HG03095 (cell line): ENCODE results near the gene MIOS.
"Not testable (repeated sequence)": the region's sequence is repeated elsewhere in the genome, so short reads cannot be mapped to it uniquely, and the experiment has no call there.

Experiments used
- ATAC-seq: cut with Tn5 transposase; IDR thresholded peaks from one replicate; pipeline ENCODE4 v1.9.1; 2021; ENCODE audit warnings: moderate library complexity; ENCODE audit not compliant: unreplicated experiment

MIOS gene

GRCh38 chr7:7640221-7641128 is 73.8 kb downstream of the MIOS start, which contains the start of gene UMAD1:
TSS of gene UMAD1 (plus strand) at chr7:7640752. CDS start at chr7:7673372, 32,620 bp downstream.
- ATAC-seq: peak; percentile 98

- peak; percentile 10 for ATAC-seq
Observed at GRCh38 chr7:7641129-7641663, 74.5 kb downstream of the MIOS start.

DNA sequence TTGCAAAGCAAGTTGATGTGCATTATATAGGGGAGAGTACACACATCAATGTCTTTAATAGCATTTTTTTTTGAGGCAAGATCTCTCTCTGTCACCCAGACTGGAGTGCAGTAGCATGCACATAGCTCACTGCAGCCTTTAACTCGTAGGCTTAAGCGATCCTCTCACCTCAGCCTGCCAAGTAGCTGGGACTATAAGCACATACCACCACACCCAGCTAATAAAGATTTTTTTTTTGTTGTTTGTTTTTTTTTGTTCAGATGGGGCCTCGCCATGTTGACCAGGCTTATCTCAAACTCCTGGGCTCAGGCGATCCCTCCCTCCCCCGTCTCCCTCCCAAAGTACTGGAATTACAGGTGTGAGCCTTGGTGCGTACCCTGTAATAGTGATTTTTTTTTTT is 75.4 kb downstream of the MIOS start:
- ATAC-seq: no peak

- no peak for ATAC-seq
Observed at GRCh38 chr7:7647495-7648036, 80.9 kb downstream of the MIOS start.

- ATAC-seq: no peak
Observed at GRCh38 chr7:7650682-7651206, 84.1 kb downstream of the MIOS start.

GRCh38 chr7:7651479-7651878 is 84.8 kb downstream of the MIOS start:
- ATAC-seq: no peak

DNA sequence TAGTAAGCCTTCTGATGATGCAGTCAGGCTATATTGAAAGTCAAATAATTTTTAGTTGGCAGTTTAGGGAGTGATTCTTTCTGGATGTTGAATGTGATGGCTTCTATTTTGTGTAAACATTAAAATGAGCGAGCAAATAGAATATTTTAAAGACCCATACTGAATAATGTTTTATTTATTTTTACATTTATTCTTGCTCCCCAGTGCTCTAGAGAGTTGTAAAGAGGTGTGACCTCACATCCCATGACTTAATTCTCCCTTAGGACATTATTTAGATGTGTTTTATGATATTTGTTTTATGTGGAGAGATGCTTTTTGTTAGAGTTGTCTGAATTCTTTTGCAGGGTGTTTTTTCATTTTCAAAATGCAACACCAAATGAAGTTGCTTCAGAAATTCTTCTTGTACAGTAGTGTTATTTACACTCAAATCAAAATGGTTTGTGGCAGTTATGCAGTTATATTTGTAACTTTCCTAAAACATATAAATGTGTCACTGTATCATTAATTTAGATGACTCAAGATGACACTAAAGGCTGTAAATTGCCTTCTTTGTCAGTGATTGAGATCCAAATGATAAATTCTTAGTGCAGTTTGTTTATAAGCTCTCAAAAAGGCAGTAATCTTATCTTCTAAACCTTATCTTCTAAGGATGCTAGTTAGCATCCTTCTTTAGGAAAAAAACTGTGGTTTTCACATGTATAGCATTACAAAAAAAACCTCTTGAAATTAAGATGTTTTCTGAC is 86.3 kb downstream of the MIOS start:
- no peak for ATAC-seq

GRCh38 chr7:7653593-7654187 is 87.0 kb downstream of the MIOS start:
- ATAC-seq: no peak

DNA sequence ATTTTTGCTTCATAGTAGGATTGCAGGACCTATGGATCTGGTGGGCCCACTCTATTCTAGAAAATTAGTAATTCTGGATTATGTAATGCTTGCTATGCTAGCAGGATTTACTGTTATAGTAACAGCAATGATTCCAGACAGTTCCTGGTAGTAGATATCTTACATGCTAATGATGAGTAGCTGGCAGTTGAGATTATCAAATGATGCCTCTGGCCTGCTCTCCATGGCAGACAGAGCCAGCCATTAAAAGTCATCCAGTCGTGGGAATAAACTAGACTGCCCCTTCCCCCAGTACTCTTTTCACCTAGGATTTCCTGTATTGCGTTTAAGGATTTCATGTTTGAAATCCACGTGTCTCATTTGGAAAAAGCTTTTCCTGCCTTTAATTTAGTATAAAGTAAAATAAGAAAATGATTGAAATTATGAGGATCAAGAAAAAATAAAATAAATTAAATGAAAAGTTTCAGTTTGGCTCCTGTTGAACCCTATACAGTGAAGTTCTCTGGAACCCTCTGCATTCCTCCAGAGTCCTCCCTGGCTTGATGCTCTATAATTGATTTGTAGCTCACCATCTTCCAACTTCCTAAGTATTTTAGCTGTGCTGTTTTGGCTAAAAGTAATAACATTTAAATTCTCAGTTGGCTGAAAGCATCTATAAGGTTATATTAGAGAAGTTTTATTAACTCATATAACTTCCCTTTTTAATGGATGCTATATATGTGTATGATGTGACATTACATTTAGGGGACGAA is 88.5 kb downstream of the MIOS start:
- no peak for ATAC-seq

DNA sequence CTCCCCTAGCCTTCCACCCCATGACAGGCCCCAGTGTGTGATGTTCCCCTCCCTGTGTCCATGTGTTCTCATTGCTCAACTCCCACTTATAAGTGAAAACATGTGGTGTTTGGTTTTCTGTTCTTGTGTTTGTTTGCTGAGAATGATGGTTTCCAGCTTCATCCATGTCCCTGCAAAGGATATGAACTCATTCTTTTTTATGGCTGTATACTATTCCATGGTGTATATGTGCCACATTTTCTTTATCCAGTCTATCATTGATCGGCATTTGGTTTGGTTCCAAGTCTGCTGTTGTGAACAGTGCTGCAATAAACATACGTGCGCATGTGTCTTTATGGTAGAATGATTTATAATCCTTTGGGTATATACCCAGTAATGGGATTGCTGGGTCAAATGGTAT is 89.8 kb downstream of the MIOS start:
- ATAC-seq: not testable (repeated sequence)
